ENCODE data around the gene SETD6. TPM values are rescaled to one million over a fixed set of nuclear protein-coding genes. Genes with fewer than 3 reads are reported as not detected.

The SETD6 gene
- total RNA-seq, 1 donor from 2014 or later: 12.5 TPM

GRCh38 chr16:58499615-58500351 is 15.5 kb upstream of the SETD6 start, which contains the start of gene NDRG4:
Gene NDRG4, plus strand, starts transcription at chr16:58500143. Its CDS starts 106 bp downstream, at chr16:58500249.
- peak; percentile 86 for DNase-seq (ENCODE audit: low read depth)
- H3K27me3 ChIP-seq (ENCODE audit: control insufficient read depth, insufficient read depth, low read length): no peaks in the 10 kb centered on the region
- TF ChIP-seq CTCF (IDR thresholded peaks at IDR 0.05; ENCODE audit: insufficient read depth, low read length, poor library complexity, severe bottlenecking): no peak
- H3K36me3 ChIP-seq (ENCODE audit: control insufficient read depth, insufficient read depth, low read length): no peaks in the 10 kb centered on the region
- H3K4me3 ChIP-seq (ENCODE audit: low read depth, low read length): peak within 1 kb of the TSS; percentile 56

- peak overlapping the region; percentile 56 for H3K4me3 ChIP-seq (ENCODE audit: low read depth, low read length)
- TF ChIP-seq CTCF (IDR thresholded peaks at IDR 0.05; ENCODE audit: insufficient read depth, low read length, poor library complexity, severe bottlenecking): no peak
- no peaks in the 10 kb centered on the region for H3K36me3 ChIP-seq (ENCODE audit: control insufficient read depth, insufficient read depth, low read length)
- DNase-seq (ENCODE audit: low read depth): no peak
- H3K27me3 ChIP-seq (ENCODE audit: control insufficient read depth, insufficient read depth, low read length): no peaks in the 10 kb centered on the region
Measured at GRCh38 chr16:58500430-58501241, 14.7 kb upstream of the SETD6 start.

- Histone ChIP-seq H3K27me3 (ENCODE audit: control insufficient read depth, insufficient read depth, low read length) (no peaks in the 10 kb centered on the region), H3K36me3 (ENCODE audit: control insufficient read depth, insufficient read depth, low read length) (no peaks in the 10 kb centered on the region), H3K4me3 (ENCODE audit: low read depth, low read length) (peak overlapping the region; percentile 56)
- no peak for TF ChIP-seq CTCF (IDR thresholded peaks at IDR 0.05; ENCODE audit: insufficient read depth, low read length, poor library complexity, severe bottlenecking)
- no peak for DNase-seq (ENCODE audit: low read depth)
Measured at GRCh38 chr16:58501242-58502131, 13.8 kb upstream of the SETD6 start.

GRCh38 chr16:58502217-58502921 is 12.9 kb upstream of the SETD6 start:
- H3K4me3 ChIP-seq (ENCODE audit: low read depth, low read length): no peak overlapping the region
- H3K36me3 ChIP-seq (ENCODE audit: control insufficient read depth, insufficient read depth, low read length): no peaks in the 10 kb centered on the region

More at GRCh38 chr16:58502217-58502921, 12.9 kb upstream of the SETD6 start:
- no peak for DNase-seq (ENCODE audit: low read depth)
- H3K27me3 ChIP-seq (ENCODE audit: control insufficient read depth, insufficient read depth, low read length): no peaks in the 10 kb centered on the region
- no peak for TF ChIP-seq CTCF (IDR thresholded peaks at IDR 0.05; ENCODE audit: insufficient read depth, low read length, poor library complexity, severe bottlenecking)
